ENCODE data around the gene COQ10A. TPM values are rescaled to one million over a fixed set of nuclear protein-coding genes. Genes with fewer than 3 reads are reported as not detected.
A peak's percentile ranks its signal among the peaks of the same experiment; 100 is the strongest.

Gene COQ10A
- total and polyA plus RNA-seq, 2 of the 13 experiments (the other 11 are each of a cell fraction or from before 2014, with no cell fraction given) = 21.0 to 37.3 TPM

- TF ChIP-seq DMTF1 (CRISPR knock-in tag; IDR thresholded peaks at IDR 0.05) (no peak), CREM (IDR thresholded peaks at IDR 0.05) (peak; percentile 76), CREM (CRISPR knock-in tag; IDR thresholded peaks at IDR 0.05) (no peak), TEAD3 (CRISPR knock-in tag; optimal IDR thresholded peaks at IDR 0.05; ENCODE audit: borderline replicate concordance) (peak; percentile 7), CCDC6 (CRISPR knock-in tag; IDR thresholded peaks at IDR 0.05) (peak; percentile 93; the same call in 1 of the 2 replicates), ZBTB10 (CRISPR knock-in tag; IDR thresholded peaks at IDR 0.05; ENCODE audit: borderline replicate concordance) (peak; percentile 91), ZNF782 (CRISPR knock-in tag; IDR thresholded peaks at IDR 0.05; ENCODE audit: borderline replicate concordance) (peak; percentile 78; the same call in 1 of the 2 replicates), KDM4B (CRISPR knock-in tag; IDR thresholded peaks at IDR 0.05) (no peak), ATAD3A (CRISPR knock-in tag; IDR thresholded peaks at IDR 0.05) (no peak), STAT6 (CRISPR knock-in tag; IDR thresholded peaks at IDR 0.05; ENCODE audit: borderline replicate concordance) (no peak; the same call in 1 of the 2 replicates), SOX13 (IDR thresholded peaks at IDR 0.05) (no peak), SOX13 (CRISPR knock-in tag; conservative IDR thresholded peaks at IDR 0.05 in 1 of 2, IDR thresholded peaks at IDR 0.05 in 1 of 2) (peak in 1 of 2 experiments; percentile 9; a peak in 1 of 4 replicates), ZBTB20 (CRISPR knock-in tag; IDR thresholded peaks at IDR 0.05; ENCODE audit: borderline replicate concordance, low read depth) (0 out of 2 replicates have a peak, but pooled peaks have one; percentile 50), CEBPG (CRISPR knock-in tag; IDR thresholded peaks at IDR 0.05) (peak; percentile 24; the same call in 1 of the 2 replicates), ZNF773 (CRISPR knock-in tag; IDR thresholded peaks at IDR 0.05; ENCODE audit: borderline replicate concordance) (no peak), BATF2 (CRISPR knock-in tag; IDR thresholded peaks at IDR 0.05) (no peak), ZFY (CRISPR knock-in tag; IDR thresholded peaks at IDR 0.05) (peak; percentile 90), ZNF274 (CRISPR knock-in tag; IDR thresholded peaks at IDR 0.05) (peak; percentile 72; the same call in 1 of the 2 replicates), ZNF136 (CRISPR knock-in tag; IDR thresholded peaks at IDR 0.05; ENCODE audit: low read depth) (peak; percentile 76; the same call in 1 of the 2 replicates), JUN (CRISPR knock-in tag; IDR thresholded peaks at IDR 0.05) (0 out of 2 replicates have a peak, but pooled peaks have one; percentile 52), ARHGAP35 (CRISPR knock-in tag; IDR thresholded peaks at IDR 0.05; ENCODE audit: borderline replicate concordance) (peak; percentile 88; the same call in 1 of the 2 replicates)
Measured at GRCh38 chr12:56266693-56267442, at the start of gene COQ10A (continued).

All from HepG2 (cell line).